Measurements from ENCODE around the gene LRRC39.

DNA sequence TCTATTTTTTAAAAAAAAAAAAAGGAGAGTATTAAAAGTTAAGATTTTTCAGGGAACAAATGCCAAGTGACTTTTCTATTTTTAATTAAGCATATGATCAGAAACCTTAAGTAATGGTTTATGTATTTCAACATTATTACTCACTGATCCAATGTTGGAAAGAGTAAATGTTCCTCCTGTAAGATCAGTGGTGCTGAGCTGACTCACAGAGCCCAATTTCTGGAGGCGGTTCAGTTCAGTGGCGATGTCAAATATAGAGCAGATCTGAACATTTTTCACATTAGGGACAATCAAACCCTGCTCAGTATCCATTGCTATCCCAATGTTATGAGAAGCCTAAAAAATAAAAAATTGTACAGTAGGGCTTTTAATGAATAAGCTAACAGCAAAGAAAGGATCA lies 28.2 kb upstream of the LRRC39 start:
- TF ChIP-seq CTCF (IDR thresholded peaks at IDR 0.05) (no peak), EZH2 (IDR thresholded peaks at IDR 0.05) (no peak), EZH2phosphoT487 (IDR thresholded peaks at IDR 0.05) (no peak)
